Measurements from ENCODE around the gene ZBTB40.

The ZBTB40 gene

DNA sequence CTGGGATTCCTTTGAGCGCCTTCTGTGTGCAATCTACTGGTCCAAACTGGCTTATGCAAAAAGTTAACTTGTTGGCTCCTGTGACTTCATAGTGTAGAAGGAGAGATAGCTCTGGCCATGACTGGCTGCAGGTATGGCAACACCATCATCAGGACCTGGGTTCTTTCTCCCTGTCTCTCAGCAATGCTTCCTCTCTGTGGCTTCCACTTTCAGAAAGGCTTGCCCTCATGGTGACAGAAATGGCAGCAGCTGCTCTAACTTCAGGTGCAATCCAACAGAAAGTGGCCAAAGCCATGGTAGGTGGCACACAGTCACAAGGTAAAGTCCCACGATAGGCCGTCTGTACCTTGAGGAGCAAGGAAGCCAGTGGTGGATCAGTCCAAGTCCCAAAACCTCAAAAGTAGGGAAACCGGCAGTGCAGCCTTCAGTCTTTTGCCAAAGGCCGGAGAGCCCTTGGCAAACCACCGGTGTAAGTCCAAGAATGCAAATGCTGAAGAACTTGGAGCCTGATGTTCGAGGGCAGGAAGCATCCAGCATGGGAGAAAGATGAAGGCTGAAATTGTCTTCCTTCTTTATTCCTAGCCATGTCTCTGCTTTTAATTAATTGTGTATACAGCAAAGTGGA lies 45.0 kb downstream of the ZBTB40 start:
- H3K4me1 ChIP-seq (ENCODE audit: insufficient read depth, low read length), result peaks cover 13% of the 10 kb centered on the region
- no peaks in the 10 kb centered on the region for H3K9me3 ChIP-seq (ENCODE audit: control insufficient read depth, insufficient read depth, low read length)
- H3K9ac ChIP-seq (ENCODE audit: low read depth, low read length), result no peak overlapping the region
- H3K36me3 ChIP-seq (ENCODE audit: insufficient read depth, low read length), result no peaks in the 10 kb centered on the region

DNA sequence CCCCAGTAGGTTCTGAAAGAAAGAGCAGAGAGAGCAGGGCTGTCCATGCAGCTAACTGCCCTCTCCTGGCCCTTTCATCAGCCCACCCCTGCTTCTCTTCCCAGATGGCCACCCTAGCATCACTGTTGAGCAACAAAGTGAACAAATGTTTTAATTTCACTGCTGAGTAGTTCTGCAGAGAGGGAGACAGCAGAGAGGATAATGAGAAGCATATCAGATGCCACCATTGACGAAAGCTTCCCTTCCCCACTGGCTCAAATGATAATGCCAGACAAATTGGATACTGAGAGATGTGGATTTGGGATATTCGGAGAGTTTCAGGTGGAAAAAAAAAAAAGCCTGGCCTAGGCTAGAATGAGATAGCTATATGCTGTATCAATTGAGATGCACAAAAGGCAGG lies 46.8 kb downstream of the ZBTB40 start:
- 0 out of 2 replicates have a peak, but pooled peaks cover 3% of the 10 kb centered on the region for H3K36me3 ChIP-seq (ENCODE audit: insufficient read depth, low read length)
- peaks cover 8% of the 10 kb centered on the region for H3K4me1 ChIP-seq (ENCODE audit: insufficient read depth, low read length)
- H3K9ac ChIP-seq (ENCODE audit: low read depth, low read length), result no peak overlapping the region
- H3K9me3 ChIP-seq (ENCODE audit: control insufficient read depth, insufficient read depth, low read length), result no peaks in the 10 kb centered on the region

DNA sequence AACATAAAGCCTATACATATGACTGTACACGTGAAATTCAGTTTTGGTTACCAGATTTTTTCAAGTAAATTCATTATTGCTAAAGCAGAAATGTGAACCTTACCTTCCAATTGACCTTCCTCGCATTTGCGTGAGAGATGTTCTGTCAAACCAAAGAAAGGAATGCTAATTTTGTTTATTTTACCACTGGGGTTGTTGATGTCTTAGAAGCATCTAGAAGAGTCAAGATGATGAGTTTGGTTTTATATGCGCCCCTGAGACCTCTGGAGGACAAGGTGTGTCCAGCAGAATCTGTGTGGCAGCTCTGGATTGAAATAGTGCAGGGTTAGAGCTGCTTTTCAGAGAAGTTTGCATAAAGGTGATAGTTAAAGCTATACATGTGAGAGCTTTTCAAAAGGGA lies 48.4 kb downstream of the ZBTB40 start:
- Histone ChIP-seq H3K36me3 (ENCODE audit: insufficient read depth, low read length) (0 out of 2 replicates have a peak, but pooled peaks cover 3% of the 10 kb centered on the region), H3K9me3 (ENCODE audit: control insufficient read depth, insufficient read depth, low read length) (no peaks in the 10 kb centered on the region), H3K9ac (ENCODE audit: low read depth, low read length) (no peak overlapping the region), H3K4me1 (ENCODE audit: insufficient read depth, low read length) (peaks cover 8% of the 10 kb centered on the region)

DNA sequence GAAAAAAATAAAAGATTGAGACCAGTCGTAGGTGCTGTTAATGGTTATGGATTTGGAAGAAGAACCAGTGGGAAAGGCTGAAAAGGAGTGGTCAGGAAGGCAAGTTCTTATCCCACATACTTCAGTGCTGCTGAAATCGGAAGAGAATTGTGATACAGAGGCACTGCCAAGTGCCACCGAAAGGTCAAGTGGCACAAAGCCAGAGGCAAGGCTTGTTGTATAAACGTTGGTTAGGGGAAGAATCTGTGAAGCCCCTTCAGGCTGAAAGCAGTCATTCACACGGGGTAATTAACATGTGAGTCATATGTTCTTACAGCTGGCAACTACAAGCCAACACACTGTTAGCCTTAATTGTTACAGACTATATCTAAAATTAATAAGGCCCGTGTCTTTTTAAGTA lies 48.8 kb downstream of the ZBTB40 start:
- H3K4me1 ChIP-seq (ENCODE audit: insufficient read depth, low read length), result peaks cover 8% of the 10 kb centered on the region
- H3K36me3 ChIP-seq (ENCODE audit: insufficient read depth, low read length), result 0 out of 2 replicates have a peak, but pooled peaks cover 3% of the 10 kb centered on the region

DNA sequence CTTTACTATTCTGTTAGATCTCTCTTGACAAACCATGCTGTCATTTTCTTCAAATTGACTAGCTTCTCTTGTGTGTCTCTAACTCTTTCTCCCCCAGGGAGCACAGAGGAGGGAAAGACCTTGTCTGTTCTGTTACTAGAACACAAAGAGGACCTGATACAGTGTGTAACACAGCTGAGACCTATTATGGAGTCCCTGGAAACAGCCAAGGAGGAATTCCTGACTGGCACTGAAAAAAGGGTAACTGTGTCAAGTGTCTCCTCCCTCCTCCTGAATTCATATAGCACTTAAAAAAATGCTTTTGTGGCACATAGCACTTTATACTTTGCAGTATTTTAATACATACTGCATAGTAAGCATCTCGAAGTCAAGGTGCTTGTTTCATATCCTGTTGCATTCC lies 50.6 kb downstream of the ZBTB40 start:
- Histone ChIP-seq H3K4me1 (ENCODE audit: insufficient read depth, low read length) (peaks cover 8% of the 10 kb centered on the region), H3K36me3 (ENCODE audit: insufficient read depth, low read length) (0 out of 2 replicates have a peak, but pooled peaks cover 3% of the 10 kb centered on the region), H3K9ac (ENCODE audit: low read depth, low read length) (no peak overlapping the region), H3K9me3 (ENCODE audit: control insufficient read depth, insufficient read depth, low read length) (no peaks in the 10 kb centered on the region)

More for the DNA sequence above, 48.8 kb downstream of the ZBTB40 start:
- Histone ChIP-seq H3K9ac (ENCODE audit: low read depth, low read length) (no peak overlapping the region), H3K9me3 (ENCODE audit: control insufficient read depth, insufficient read depth, low read length) (no peaks in the 10 kb centered on the region)

DNA sequence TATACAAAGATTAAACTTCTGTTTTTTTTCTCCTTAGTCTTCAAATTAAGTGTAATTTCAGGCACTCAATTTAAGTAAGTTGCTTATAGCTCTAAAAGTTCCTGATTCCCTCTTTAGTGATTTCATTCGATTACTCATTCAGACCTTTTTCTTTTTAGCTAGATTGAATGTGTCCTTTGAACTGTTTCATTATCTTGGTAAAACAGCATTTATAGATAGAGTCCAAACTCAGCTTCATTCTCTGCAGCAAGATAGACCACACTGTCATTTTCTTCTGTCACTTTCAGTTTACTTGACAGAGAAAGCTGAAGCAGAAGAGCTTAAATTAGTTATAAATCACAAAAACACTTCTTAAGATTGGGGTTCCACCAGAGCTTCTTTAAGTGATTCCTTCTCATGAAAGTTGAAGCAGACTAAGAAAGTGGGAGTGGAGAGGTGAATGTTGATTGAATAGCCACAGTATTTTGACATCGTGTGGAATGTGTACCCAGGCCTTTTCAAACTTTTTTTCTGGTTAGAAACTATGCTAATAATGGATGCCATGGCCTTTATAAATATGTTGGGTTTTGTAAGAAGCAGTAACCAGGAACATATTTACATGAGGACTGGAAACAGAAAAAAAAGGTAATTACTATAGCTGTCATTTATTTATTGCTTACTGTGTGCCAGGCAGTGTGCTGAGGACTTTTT lies 52.2 kb downstream of the ZBTB40 start:
- Histone ChIP-seq H3K9ac (ENCODE audit: low read depth, low read length) (no peak overlapping the region), H3K4me1 (ENCODE audit: insufficient read depth, low read length) (peaks cover 8% of the 10 kb centered on the region), H3K9me3 (ENCODE audit: control insufficient read depth, insufficient read depth, low read length) (no peaks in the 10 kb centered on the region), H3K36me3 (ENCODE audit: insufficient read depth, low read length) (0 out of 2 replicates have a peak, but pooled peaks cover 3% of the 10 kb centered on the region)

DNA sequence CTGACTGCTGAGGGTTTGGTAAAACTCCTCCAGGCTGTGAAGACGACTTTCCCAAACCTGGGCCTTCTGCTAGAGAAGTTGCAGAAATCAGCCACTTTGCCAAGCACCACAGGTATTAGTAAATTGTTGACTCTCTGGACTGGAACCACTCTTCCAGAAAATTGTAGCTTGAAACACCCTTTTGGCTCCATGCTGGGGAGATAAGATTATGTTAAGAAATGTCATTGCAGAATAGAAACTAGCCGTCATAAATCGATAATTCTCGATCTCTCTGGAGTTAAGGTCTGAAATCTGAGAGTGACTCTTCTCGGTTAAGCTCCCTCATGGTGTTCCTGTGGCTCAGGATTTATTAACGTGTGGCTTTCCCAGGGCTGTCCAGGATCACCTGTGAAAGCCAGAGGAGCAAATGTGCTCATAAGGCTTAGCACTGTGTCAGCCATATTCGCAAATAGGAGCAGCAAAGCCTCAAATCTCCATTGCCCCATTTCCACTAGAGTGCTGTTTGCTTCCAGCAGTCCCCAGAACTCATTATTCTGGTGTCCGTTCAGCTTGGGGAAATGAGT lies 54.6 kb downstream of the ZBTB40 start:
- H3K36me3 ChIP-seq (ENCODE audit: insufficient read depth, low read length), result 0 out of 2 replicates have a peak, but pooled peaks cover 6% of the 10 kb centered on the region
- no peaks in the 10 kb centered on the region for H3K4me1 ChIP-seq (ENCODE audit: insufficient read depth, low read length)
- no peaks in the 10 kb centered on the region for H3K9me3 ChIP-seq (ENCODE audit: control insufficient read depth, insufficient read depth, low read length)
- no peak overlapping the region for H3K9ac ChIP-seq (ENCODE audit: low read depth, low read length)

DNA sequence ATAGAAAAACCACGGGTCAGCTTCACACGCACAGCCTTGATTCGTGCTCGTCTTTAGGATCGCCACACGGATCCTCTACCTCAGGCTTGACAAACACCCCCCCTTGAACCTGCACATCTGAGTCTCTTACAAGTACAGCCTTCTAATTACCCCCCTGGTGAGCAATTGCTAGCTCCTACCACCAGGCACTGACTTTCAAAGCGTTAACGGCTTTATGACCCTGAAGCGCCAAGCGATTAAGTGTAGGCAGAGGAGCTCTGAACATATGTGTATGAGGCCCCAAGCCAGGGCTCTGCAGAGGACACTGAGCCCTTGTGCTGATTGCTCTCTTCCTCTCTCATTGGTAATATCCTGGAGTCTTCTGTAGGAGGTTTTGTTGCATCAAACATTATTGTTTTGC lies 55.9 kb downstream of the ZBTB40 start:
- H3K9ac ChIP-seq (ENCODE audit: low read depth, low read length), result no peak overlapping the region
- H3K36me3 ChIP-seq (ENCODE audit: insufficient read depth, low read length), result 0 out of 2 replicates have a peak, but pooled peaks cover 2% of the 10 kb centered on the region

DNA sequence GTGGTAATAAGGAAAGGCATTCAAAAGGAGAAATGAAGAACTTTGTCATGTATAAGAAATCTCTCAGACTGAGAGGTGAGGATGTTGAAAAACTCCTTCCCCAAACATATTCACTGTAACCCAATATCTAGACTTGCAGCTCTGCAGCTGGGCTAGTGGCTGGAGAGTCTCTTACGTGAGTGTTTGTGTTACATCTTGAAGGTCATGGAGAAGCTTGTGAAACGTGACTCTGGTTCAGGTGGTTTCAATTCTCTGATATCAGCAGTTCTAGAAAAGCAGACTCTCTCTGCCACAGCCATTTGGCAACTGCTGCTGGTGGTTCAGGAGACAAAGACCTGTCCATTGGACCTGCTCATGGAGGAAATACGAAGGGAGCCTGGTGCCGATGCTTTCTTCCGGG lies 56.7 kb downstream of the ZBTB40 start:
- 0 out of 2 replicates have a peak, but pooled peaks cover 2% of the 10 kb centered on the region for H3K36me3 ChIP-seq (ENCODE audit: insufficient read depth, low read length)
- no peak overlapping the region for H3K9ac ChIP-seq (ENCODE audit: low read depth, low read length)
- no peaks in the 10 kb centered on the region for H3K9me3 ChIP-seq (ENCODE audit: control insufficient read depth, insufficient read depth, low read length)
- H3K4me1 ChIP-seq (ENCODE audit: insufficient read depth, low read length), result no peaks in the 10 kb centered on the region

More for the DNA sequence above, 55.9 kb downstream of the ZBTB40 start:
- Histone ChIP-seq H3K4me1 (ENCODE audit: insufficient read depth, low read length) (no peaks in the 10 kb centered on the region), H3K9me3 (ENCODE audit: control insufficient read depth, insufficient read depth, low read length) (no peaks in the 10 kb centered on the region)

DNA sequence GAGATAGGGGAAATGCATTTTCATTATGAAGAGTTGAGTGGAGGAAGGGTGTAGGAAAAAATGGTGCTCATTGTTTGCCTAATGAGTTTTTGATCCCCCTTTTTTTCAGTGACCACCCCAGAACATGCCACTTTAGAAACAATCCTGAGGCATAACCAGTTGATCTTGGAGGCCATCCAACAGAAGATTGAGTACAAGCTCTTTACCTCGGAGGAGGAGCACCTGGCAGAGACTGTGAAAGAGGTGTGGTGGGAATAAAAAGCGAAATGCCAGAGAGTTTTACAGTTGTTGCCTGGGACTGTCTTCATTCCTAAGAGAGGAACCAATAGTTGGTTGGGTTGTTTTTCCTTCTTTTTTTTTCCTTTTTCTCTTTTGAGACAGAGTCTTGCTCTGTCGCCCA lies 57.3 kb downstream of the ZBTB40 start:
- H3K9ac ChIP-seq (ENCODE audit: low read depth, low read length), result no peak overlapping the region
- H3K36me3 ChIP-seq (ENCODE audit: insufficient read depth, low read length), result 0 out of 2 replicates have a peak, but pooled peaks cover 2% of the 10 kb centered on the region
- no peaks in the 10 kb centered on the region for H3K9me3 ChIP-seq (ENCODE audit: control insufficient read depth, insufficient read depth, low read length)
- no peaks in the 10 kb centered on the region for H3K4me1 ChIP-seq (ENCODE audit: insufficient read depth, low read length)

DNA sequence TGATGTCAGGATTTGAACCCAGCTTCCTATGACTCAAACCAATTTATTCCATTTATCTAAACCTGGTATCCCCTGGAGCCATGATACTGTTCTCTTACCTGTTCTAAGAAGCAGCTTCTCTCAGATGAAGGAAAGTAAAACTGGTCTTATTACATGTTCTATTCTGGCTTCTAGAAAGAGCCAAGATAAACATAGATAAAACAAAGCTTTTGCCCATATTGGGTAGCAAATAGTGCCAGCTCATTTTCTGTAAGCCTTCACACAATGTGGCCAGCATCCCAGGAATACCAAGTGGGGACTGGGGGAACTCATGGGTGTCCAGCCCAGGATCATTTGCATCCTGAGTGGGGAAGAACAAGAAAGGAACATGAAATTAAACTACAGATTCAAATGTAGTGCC lies 58.2 kb downstream of the ZBTB40 start:
- Histone ChIP-seq H3K4me1 (ENCODE audit: insufficient read depth, low read length) (no peaks in the 10 kb centered on the region), H3K36me3 (ENCODE audit: insufficient read depth, low read length) (0 out of 2 replicates have a peak, but pooled peaks cover 2% of the 10 kb centered on the region), H3K9ac (ENCODE audit: low read depth, low read length) (no peak overlapping the region), H3K9me3 (ENCODE audit: control insufficient read depth, insufficient read depth, low read length) (no peaks in the 10 kb centered on the region)

DNA sequence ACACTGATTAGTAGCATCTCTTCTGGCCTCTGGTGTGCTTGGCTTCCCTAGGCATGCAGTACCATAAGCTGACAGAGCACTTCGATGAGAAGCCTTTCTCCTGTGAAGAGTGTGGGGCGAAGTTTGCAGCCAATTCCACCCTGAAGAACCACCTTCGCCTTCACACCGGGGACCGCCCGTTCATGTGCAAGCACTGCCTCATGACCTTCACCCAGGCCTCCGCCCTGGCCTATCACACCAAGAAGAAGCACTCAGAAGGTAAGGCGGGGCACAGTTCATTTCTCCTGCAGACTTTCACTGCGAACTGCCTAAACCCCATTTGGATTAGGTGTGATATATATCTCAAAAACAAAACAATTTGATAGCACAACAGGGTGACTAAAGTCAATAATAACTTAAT lies 61.2 kb downstream of the ZBTB40 start:
- H3K9me3 ChIP-seq (ENCODE audit: control insufficient read depth, insufficient read depth, low read length), result no peaks in the 10 kb centered on the region
- no peak overlapping the region for H3K9ac ChIP-seq (ENCODE audit: low read depth, low read length)
- H3K36me3 ChIP-seq (ENCODE audit: insufficient read depth, low read length), result 0 out of 2 replicates have a peak, but pooled peaks cover 2% of the 10 kb centered on the region

DNA sequence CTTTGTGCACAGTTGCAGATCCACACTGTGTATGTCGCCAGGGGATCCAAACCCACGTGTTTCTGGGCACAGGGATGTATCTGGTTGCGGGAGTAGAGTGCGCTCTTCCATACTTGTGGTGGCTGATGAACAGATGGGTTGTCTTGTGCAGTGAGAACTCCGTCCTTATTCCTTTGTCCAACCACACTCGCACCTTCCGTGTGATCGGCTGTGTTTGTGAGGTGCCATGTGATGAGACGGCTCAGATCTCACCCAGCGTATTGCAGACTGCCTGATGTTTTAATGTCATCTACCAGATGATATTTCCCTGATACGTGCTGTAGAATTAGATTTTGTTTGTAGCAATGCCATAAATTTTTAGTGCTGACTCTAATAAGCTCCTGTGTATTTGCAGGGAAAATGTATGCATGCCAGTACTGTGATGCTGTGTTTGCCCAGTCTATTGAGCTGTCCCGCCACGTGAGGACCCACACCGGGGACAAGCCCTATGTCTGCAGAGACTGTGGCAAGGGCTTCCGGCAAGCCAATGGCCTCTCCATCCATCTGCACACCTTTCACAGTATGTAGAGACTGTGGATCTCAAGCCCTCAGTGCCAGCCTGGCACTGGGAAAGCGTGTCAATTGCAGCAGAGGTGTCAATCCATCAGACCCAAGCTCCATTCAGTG lies 65.4 kb downstream of the ZBTB40 start:
- peaks cover 7% of the 10 kb centered on the region; the same call in 1 of the 2 replicates for H3K36me3 ChIP-seq (ENCODE audit: insufficient read depth, low read length)

More for the DNA sequence above, 61.2 kb downstream of the ZBTB40 start:
- H3K4me1 ChIP-seq (ENCODE audit: insufficient read depth, low read length), result no peaks in the 10 kb centered on the region

DNA sequence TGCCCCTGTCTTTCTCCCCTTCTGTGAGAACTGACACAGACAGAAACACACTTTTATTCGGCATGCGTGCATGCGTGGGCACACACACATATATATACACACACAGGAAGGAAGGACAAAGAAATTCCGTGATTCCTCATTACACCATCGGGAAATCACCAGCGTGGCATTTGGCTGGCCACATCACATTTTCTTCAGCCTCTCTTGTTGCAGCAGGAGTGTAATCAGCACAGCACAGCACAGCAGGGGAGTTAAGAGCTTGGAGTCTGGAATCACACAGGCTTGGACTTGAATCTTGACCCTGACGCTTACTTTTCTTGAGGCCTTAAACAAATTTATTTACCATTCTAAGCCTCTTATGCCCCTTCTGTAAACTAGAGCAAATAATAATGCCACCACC lies 66.3 kb downstream of the ZBTB40 start:
- H3K9ac ChIP-seq (ENCODE audit: low read depth, low read length), result no peak overlapping the region
- no peaks in the 10 kb centered on the region for H3K9me3 ChIP-seq (ENCODE audit: control insufficient read depth, insufficient read depth, low read length)
- no peaks in the 10 kb centered on the region for H3K4me1 ChIP-seq (ENCODE audit: insufficient read depth, low read length)
- peaks cover 7% of the 10 kb centered on the region; the same call in 1 of the 2 replicates for H3K36me3 ChIP-seq (ENCODE audit: insufficient read depth, low read length)

More for the DNA sequence above, 65.4 kb downstream of the ZBTB40 start:
- H3K9ac ChIP-seq (ENCODE audit: low read depth, low read length), result no peak overlapping the region
- H3K9me3 ChIP-seq (ENCODE audit: control insufficient read depth, insufficient read depth, low read length), result no peaks in the 10 kb centered on the region
- no peaks in the 10 kb centered on the region for H3K4me1 ChIP-seq (ENCODE audit: insufficient read depth, low read length)
